GM23338 (cell line): ENCODE measurements around the gene ILK. TPM values are rescaled to one million over a fixed set of nuclear protein-coding genes. Genes with fewer than 3 reads are reported as not detected.

Experiments used
- ATAC-seq: fragments of 200-7000 bp; cut with Tn5 transposase; 3 replicates; pipeline ENCODE4 v1.9.1; 2020
- DNase-seq: peaks from one replicate; pipeline ENCODE4 v3.0.0-alpha.2; 2015; ENCODE audit warnings: low spot score
- H2AFZ ChIP-seq: fragments of 200-600 bp; sonication (generic); 2 replicates; pipeline ENCODE4 v1.8.0; 2016; ENCODE audit warnings: antibody characterized with exemption, mild to moderate bottlenecking, moderate library complexity
- H3F3A ChIP-seq: fragments of 200-600 bp; sonication (generic); replicated peaks from 2 replicates; pipeline ENCODE4 v1.8.0; 2017; ENCODE audit warnings: antibody characterized with exemption, mixed run types, low read depth
- H3K27ac ChIP-seq: fragments of 200-600 bp; sonication (generic); 2 replicates; pipeline ENCODE4 v1.6.1; 2016; ENCODE audit warnings: low read depth
- H3K27me3 ChIP-seq: fragments of 200-600 bp; sonication (generic); 2 replicates; pipeline ENCODE4 v1.8.0; 2016; ENCODE audit warnings: mild to moderate bottlenecking, mixed run types, moderate library complexity; ENCODE audit not compliant: insufficient read depth
- H3K36me3 ChIP-seq: fragments of 200-600 bp; sonication (generic); 2 replicates; pipeline ENCODE4 v1.8.0; 2016; ENCODE audit warnings: mild to moderate bottlenecking; ENCODE audit not compliant: insufficient read depth
- H3K4me1 ChIP-seq: fragments of 200-600 bp; sonication (generic); 2 replicates; pipeline ENCODE4 v1.8.0; 2016; ENCODE audit warnings: mild to moderate bottlenecking, moderate library complexity; ENCODE audit not compliant: insufficient read depth
- H3K4me2 ChIP-seq: fragments of 200-600 bp; sonication (generic); 2 replicates; pipeline ENCODE4 v1.7.1; 2017; ENCODE audit warnings: mixed run types
- H3K4me3 ChIP-seq: fragments of 200-600 bp; sonication (generic); 2 replicates; pipeline ENCODE4 v1.6.1; 2016; ENCODE audit warnings: mixed run types
- H3K79me2 ChIP-seq: fragments of 200-600 bp; sonication (generic); replicated peaks from 2 replicates; pipeline ENCODE4 v1.8.0; 2017; ENCODE audit warnings: mild to moderate bottlenecking; ENCODE audit not compliant: insufficient read depth
- H3K9me2 ChIP-seq: fragments of 200-600 bp; sonication (generic); 2 replicates; pipeline ENCODE4 v1.8.0; 2017; ENCODE audit not compliant: insufficient read depth
- H4K20me1 ChIP-seq: fragments of 200-600 bp; sonication (generic); replicated peaks from 2 replicates; pipeline ENCODE4 v1.8.0; 2017; ENCODE audit warnings: mild to moderate bottlenecking; ENCODE audit not compliant: insufficient read depth
- H3K27ac Mint-ChIP-seq: 2 replicates; pipeline ENCODE4 v1.8.0; 2020; ENCODE audit warnings: inconsistent platforms, mild to moderate bottlenecking, moderate library complexity, mixed read lengths
- H3K27me3 Mint-ChIP-seq: 3 replicates; pipeline ENCODE4 v1.8.0; 2022; ENCODE audit warnings: low read depth, mild to moderate bottlenecking, moderate library complexity, mixed read lengths, inconsistent platforms; ENCODE audit not compliant: insufficient read depth, poor library complexity
- H3K36me3 Mint-ChIP-seq: 3 replicates; pipeline ENCODE4 v1.8.0; 2021; ENCODE audit warnings: low read depth, mild to moderate bottlenecking, inconsistent platforms, moderate library complexity, mixed read lengths
- H3K4me1 Mint-ChIP-seq: 3 replicates; pipeline ENCODE4 v1.8.0; 2020; ENCODE audit warnings: mild to moderate bottlenecking, inconsistent platforms, mixed read lengths
- H3K4me3 Mint-ChIP-seq: 3 replicates; pipeline ENCODE4 v1.8.0; 2021; ENCODE audit warnings: moderate library complexity, mild to moderate bottlenecking, inconsistent platforms, mixed read lengths
- H3K9me3 Mint-ChIP-seq: 3 replicates; pipeline ENCODE4 v1.8.0; 2020; ENCODE audit warnings: moderate library complexity, mild to moderate bottlenecking, inconsistent platforms, mixed read lengths
- CREB1 ChIP-seq: fragments of 250-450 bp; sonication (Bioruptor Pico); IDR thresholded peaks from 2 replicates; pipeline ENCODE4 v1.5.0; 2020; ENCODE audit warnings: low read depth, mild to moderate bottlenecking, moderate library complexity
- EZH2 ChIP-seq: fragments of 200-600 bp; sonication (generic); IDR thresholded peaks from one replicate; pipeline ENCODE4 v1.8.0; 2017; ENCODE audit warnings: antibody characterized with exemption, mild to moderate bottlenecking, low read depth; ENCODE audit not compliant: unreplicated experiment
- JUNB ChIP-seq: IDR thresholded peaks from one replicate; pipeline ENCODE4 v1.6.1; 2016; ENCODE audit warnings: antibody characterized with exemption; ENCODE audit not compliant: unreplicated experiment
- NANOG ChIP-seq: IDR thresholded peaks from 2 replicates; pipeline ENCODE4 v1.6.1; 2016; ENCODE audit warnings: antibody characterized with exemption, borderline replicate concordance
- POLR2AphosphoS5 ChIP-seq: IDR thresholded peaks from 2 replicates; pipeline ENCODE4 v1.6.1; 2016; ENCODE audit warnings: antibody characterized with exemption, low read depth
- STAT1 ChIP-seq: IDR thresholded peaks from one replicate; pipeline ENCODE4 v1.6.1; 2016; ENCODE audit warnings: antibody characterized with exemption; ENCODE audit not compliant: unreplicated experiment
- ZNF114 ChIP-seq: fragments of 250-450 bp; sonication (Bioruptor Pico); IDR thresholded peaks from 2 replicates; pipeline ENCODE4 v1.5.0; 2020; ENCODE audit warnings: mild to moderate bottlenecking, moderate library complexity
- polyA plus RNA-seq: library from polyadenylated mRNA; unstranded; fragments of >200 nt; fragmentation: Nextera tagmentation; extraction: Ambion mirVana; gene quantifications from 2 replicates; pipeline ENCODE4 v1.2.1, GENCODE V29; 2016
- total RNA-seq: library from RNA; depleted of rRNA; stranded (reverse); fragments of >200 nt; shearing (Covaris generic); gene quantifications from 2 replicates; pipeline ENCODE4 v1.2.3, GENCODE V29; 2014
- TF ChIP-seq, protein P1 (sequence below): IDR thresholded peaks from 2 replicates; pipeline ENCODE4 v1.6.1; 2016; ENCODE audit warnings: antibody characterized with exemption
- TF ChIP-seq, protein P2 (sequence below): IDR thresholded peaks from one replicate; pipeline ENCODE4 v1.6.1; 2018; ENCODE audit warnings: antibody characterized with exemption; ENCODE audit not compliant: unreplicated experiment
- TF ChIP-seq, protein P3 (sequence below): fragments of 250-450 bp; sonication (Bioruptor Pico); IDR thresholded peaks from 2 replicates; pipeline ENCODE4 v1.5.0; 2020; ENCODE audit warnings: mild to moderate bottlenecking, moderate library complexity

Gene ILK
- total and polyA plus RNA-seq, 2 experiments from 2014 or later, result 62.6 to 91.0 TPM

DNA sequence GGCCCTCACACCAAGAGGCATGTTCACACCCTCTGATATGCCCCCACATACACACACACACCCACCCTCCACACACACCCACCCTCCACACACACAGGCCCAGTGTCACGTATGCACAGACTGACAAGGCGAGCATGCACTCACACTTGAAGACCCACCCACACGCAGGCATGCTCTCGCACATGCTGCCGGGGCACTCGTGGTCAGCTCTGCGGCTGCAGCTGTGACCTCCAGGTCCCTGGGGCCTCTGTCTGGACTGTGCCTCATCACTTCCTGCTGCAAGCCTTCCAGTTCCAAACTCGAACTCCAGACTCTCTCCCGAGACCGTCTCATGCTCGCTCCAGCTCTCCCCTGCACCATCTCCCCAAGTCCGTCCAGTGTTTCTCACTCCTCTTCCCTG, 42.5 kb downstream of the ILK start:
- no peak overlapping the region for H3K4me3 ChIP-seq
- H3K4me2 ChIP-seq, result no peak overlapping the region
- ATAC-seq (no peak), DNase-seq (no peak)
- peaks cover 13% of the 10 kb centered on the region; the same call in 1 of the 2 replicates for H3K4me1 ChIP-seq
- H3K27me3 ChIP-seq, result 0 out of 2 replicates have a peak, but pooled peaks cover 2% of the 10 kb centered on the region
- H3K27ac ChIP-seq, result no peak overlapping the region
- H3F3A ChIP-seq, result no peaks in the 10 kb centered on the region
- no peak overlapping the region for H3K27ac Mint-ChIP-seq
- H3K4me3 Mint-ChIP-seq, result no peak overlapping the region
- H2AFZ ChIP-seq, result peak overlapping the region; percentile 63; the same call in 1 of the 2 replicates
- H3K4me1 Mint-ChIP-seq, result no peaks in the 10 kb centered on the region
- no peaks in the 10 kb centered on the region for H4K20me1 ChIP-seq
- H3K79me2 ChIP-seq, result no peaks in the 10 kb centered on the region
- no peaks in the 10 kb centered on the region for H3K36me3 ChIP-seq
- no peaks in the 10 kb centered on the region for H3K36me3 Mint-ChIP-seq
- 0 out of 2 replicates have a peak, but pooled peaks cover 7% of the 10 kb centered on the region for H3K9me2 ChIP-seq
- H3K9me3 Mint-ChIP-seq, result no peaks in the 10 kb centered on the region
- no peaks in the 10 kb centered on the region for H3K27me3 Mint-ChIP-seq
- no peak for TF ChIP-seq CREB1 (CRISPR knock-in tag)
- no peak for TF ChIP-seq POLR2AphosphoS5
- no peak for TF ChIP-seq EZH2
- no peak for TF ChIP-seq STAT1
- no peak for TF ChIP-seq ZNF114 (CRISPR knock-in tag)

DNA sequence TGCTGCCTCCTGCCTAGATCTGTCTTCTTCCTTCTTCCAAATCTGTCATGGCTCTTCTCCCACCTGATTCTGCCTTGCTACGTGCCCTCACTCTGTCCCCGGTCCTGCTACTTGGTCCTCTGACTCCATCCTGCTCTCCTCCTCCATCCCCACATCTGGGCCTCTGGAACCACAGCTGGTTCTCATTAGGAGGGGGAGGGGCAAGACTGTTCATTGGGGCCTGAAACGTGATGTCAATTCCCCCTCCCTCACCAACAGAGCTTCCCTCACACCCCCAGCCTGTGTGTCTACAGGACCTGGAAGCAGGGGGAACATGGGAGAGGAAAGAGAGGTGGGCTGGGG, 43.0 kb downstream of the ILK start:
- H2AFZ ChIP-seq, result peak overlapping the region; percentile 63; the same call in 1 of the 2 replicates
- H3K36me3 ChIP-seq, result no peaks in the 10 kb centered on the region
- H4K20me1 ChIP-seq, result no peaks in the 10 kb centered on the region
- 0 out of 2 replicates have a peak, but pooled peaks cover 7% of the 10 kb centered on the region for H3K9me2 ChIP-seq
- Mint-ChIP-seq H3K36me3 (no peaks in the 10 kb centered on the region), H3K4me1 (no peaks in the 10 kb centered on the region), H3K4me3 (no peak overlapping the region), H3K27ac (no peak overlapping the region), H3K27me3 (no peaks in the 10 kb centered on the region), H3K9me3 (no peaks in the 10 kb centered on the region)
- H3K79me2 ChIP-seq, result no peaks in the 10 kb centered on the region
- DNase-seq (peak; percentile 29), ATAC-seq (peak; percentile 22)
- H3K27me3 ChIP-seq, result 0 out of 2 replicates have a peak, but pooled peaks cover 5% of the 10 kb centered on the region
- H3K4me2 ChIP-seq, result peak overlapping the region; percentile 67
- no peaks in the 10 kb centered on the region for H3F3A ChIP-seq
- H3K4me1 ChIP-seq, result peaks cover 13% of the 10 kb centered on the region; the same call in 1 of the 2 replicates
- H3K27ac ChIP-seq, result no peak overlapping the region
- peak overlapping the region; percentile 27; the same call in 1 of the 2 replicates for H3K4me3 ChIP-seq
- TF ChIP-seq EZH2 (no peak), POLR2AphosphoS5 (no peak), JUNB (no peak), STAT1 (no peak), NANOG (no peak)
- TF ChIP-seq, protein P1, sequence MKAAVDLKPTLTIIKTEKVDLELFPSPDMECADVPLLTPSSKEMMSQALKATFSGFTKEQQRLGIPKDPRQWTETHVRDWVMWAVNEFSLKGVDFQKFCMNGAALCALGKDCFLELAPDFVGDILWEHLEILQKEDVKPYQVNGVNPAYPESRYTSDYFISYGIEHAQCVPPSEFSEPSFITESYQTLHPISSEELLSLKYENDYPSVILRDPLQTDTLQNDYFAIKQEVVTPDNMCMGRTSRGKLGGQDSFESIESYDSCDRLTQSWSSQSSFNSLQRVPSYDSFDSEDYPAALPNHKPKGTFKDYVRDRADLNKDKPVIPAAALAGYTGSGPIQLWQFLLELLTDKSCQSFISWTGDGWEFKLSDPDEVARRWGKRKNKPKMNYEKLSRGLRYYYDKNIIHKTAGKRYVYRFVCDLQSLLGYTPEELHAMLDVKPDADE, result no peak
- TF ChIP-seq, protein P2, sequence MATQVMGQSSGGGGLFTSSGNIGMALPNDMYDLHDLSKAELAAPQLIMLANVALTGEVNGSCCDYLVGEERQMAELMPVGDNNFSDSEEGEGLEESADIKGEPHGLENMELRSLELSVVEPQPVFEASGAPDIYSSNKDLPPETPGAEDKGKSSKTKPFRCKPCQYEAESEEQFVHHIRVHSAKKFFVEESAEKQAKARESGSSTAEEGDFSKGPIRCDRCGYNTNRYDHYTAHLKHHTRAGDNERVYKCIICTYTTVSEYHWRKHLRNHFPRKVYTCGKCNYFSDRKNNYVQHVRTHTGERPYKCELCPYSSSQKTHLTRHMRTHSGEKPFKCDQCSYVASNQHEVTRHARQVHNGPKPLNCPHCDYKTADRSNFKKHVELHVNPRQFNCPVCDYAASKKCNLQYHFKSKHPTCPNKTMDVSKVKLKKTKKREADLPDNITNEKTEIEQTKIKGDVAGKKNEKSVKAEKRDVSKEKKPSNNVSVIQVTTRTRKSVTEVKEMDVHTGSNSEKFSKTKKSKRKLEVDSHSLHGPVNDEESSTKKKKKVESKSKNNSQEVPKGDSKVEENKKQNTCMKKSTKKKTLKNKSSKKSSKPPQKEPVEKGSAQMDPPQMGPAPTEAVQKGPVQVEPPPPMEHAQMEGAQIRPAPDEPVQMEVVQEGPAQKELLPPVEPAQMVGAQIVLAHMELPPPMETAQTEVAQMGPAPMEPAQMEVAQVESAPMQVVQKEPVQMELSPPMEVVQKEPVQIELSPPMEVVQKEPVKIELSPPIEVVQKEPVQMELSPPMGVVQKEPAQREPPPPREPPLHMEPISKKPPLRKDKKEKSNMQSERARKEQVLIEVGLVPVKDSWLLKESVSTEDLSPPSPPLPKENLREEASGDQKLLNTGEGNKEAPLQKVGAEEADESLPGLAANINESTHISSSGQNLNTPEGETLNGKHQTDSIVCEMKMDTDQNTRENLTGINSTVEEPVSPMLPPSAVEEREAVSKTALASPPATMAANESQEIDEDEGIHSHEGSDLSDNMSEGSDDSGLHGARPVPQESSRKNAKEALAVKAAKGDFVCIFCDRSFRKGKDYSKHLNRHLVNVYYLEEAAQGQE, result no peak
- TF ChIP-seq, protein P3, sequence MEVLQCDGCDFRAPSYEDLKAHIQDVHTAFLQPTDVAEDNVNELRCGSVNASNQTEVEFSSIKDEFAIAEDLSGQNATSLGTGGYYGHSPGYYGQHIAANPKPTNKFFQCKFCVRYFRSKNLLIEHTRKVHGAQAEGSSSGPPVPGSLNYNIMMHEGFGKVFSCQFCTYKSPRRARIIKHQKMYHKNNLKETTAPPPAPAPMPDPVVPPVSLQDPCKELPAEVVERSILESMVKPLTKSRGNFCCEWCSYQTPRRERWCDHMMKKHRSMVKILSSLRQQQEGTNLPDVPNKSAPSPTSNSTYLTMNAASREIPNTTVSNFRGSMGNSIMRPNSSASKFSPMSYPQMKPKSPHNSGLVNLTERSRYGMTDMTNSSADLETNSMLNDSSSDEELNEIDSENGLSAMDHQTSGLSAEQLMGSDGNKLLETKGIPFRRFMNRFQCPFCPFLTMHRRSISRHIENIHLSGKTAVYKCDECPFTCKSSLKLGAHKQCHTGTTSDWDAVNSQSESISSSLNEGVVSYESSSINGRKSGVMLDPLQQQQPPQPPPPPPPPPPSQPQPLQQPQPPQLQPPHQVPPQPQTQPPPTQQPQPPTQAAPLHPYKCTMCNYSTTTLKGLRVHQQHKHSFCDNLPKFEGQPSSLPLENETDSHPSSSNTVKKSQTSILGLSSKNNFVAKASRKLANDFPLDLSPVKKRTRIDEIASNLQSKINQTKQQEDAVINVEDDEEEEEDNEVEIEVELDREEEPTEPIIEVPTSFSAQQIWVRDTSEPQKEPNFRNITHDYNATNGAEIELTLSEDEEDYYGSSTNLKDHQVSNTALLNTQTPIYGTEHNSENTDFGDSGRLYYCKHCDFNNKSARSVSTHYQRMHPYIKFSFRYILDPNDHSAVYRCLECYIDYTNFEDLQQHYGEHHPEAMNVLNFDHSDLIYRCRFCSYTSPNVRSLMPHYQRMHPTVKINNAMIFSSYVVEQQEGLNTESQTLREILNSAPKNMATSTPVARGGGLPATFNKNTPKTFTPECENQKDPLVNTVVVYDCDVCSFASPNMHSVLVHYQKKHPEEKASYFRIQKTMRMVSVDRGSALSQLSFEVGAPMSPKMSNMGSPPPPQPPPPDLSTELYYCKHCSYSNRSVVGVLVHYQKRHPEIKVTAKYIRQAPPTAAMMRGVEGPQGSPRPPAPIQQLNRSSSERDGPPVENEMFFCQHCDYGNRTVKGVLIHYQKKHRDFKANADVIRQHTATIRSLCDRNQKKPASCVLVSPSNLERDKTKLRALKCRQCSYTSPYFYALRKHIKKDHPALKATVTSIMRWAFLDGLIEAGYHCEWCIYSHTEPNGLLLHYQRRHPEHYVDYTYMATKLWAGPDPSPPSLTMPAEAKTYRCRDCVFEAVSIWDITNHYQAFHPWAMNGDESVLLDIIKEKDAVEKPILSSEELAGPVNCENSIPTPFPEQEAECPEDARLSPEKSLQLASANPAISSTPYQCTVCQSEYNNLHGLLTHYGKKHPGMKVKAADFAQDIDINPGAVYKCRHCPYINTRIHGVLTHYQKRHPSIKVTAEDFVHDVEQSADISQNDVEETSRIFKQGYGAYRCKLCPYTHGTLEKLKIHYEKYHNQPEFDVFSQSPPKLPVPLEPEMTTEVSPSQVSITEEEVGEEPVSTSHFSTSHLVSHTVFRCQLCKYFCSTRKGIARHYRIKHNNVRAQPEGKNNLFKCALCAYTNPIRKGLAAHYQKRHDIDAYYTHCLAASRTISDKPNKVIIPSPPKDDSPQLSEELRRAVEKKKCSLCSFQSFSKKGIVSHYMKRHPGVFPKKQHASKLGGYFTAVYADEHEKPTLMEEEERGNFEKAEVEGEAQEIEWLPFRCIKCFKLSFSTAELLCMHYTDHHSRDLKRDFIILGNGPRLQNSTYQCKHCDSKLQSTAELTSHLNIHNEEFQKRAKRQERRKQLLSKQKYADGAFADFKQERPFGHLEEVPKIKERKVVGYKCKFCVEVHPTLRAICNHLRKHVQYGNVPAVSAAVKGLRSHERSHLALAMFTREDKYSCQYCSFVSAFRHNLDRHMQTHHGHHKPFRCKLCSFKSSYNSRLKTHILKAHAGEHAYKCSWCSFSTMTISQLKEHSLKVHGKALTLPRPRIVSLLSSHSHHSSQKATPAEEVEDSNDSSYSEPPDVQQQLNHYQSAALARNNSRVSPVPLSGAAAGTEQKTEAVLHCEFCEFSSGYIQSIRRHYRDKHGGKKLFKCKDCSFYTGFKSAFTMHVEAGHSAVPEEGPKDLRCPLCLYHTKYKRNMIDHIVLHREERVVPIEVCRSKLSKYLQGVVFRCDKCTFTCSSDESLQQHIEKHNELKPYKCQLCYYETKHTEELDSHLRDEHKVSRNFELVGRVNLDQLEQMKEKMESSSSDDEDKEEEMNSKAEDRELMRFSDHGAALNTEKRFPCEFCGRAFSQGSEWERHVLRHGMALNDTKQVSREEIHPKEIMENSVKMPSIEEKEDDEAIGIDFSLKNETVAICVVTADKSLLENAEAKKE (CRISPR knock-in tag), result no peak
